ENCODE measurements around the gene PLAAT5. TPM values are rescaled to one million over a fixed set of nuclear protein-coding genes. Genes with fewer than 3 reads are reported as not detected.

Gene PLAAT5
- polyA plus RNA-seq (2011; rRNA removed): not detected in 2 replicates
- polyA minus RNA-seq (2011; rRNA and poly(A)+ RNA removed): not detected in 2 replicates

GRCh38 chr11:63490551-63491239, at the start of gene PLAAT5:
PLAAT5 (minus strand) TSS chr11:63491167; CDS start chr11:63491034, 133 bp downstream.
- ChIA-PET CTCF (interaction anchor here (2.4 to 6.5 kb wide), 2 partner anchors 11 to 17 kb away, joined by 8 to 32 read pairs; no protein-coding TSS in a partner anchor), POLR2A (no interaction called here)
- H3K4me3 ChIP-seq (ENCODE audit: low read depth, low read length): peak within 1 kb of the TSS; percentile 24
- H3K36me3 ChIP-seq (ENCODE audit: control insufficient read depth, insufficient read depth, low read length): no peaks in the 10 kb centered on the region
- peaks cover 21% of the 10 kb centered on the region for H3K27me3 ChIP-seq (ENCODE audit: control insufficient read depth, insufficient read depth, low read length)
- no peak for DNase-seq (ENCODE audit: low read depth)
- TF ChIP-seq, protein P1, sequence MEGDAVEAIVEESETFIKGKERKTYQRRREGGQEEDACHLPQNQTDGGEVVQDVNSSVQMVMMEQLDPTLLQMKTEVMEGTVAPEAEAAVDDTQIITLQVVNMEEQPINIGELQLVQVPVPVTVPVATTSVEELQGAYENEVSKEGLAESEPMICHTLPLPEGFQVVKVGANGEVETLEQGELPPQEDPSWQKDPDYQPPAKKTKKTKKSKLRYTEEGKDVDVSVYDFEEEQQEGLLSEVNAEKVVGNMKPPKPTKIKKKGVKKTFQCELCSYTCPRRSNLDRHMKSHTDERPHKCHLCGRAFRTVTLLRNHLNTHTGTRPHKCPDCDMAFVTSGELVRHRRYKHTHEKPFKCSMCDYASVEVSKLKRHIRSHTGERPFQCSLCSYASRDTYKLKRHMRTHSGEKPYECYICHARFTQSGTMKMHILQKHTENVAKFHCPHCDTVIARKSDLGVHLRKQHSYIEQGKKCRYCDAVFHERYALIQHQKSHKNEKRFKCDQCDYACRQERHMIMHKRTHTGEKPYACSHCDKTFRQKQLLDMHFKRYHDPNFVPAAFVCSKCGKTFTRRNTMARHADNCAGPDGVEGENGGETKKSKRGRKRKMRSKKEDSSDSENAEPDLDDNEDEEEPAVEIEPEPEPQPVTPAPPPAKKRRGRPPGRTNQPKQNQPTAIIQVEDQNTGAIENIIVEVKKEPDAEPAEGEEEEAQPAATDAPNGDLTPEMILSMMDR (IDR thresholded peaks at IDR 0.05; ENCODE audit: insufficient read depth, low read depth, low read length): no peak

GRCh38 chr11:63537293-63538101, 46.5 kb upstream of the PLAAT5 start:
- no peak for DNase-seq (ENCODE audit: low read depth)
- Histone ChIP-seq H3K27me3 (ENCODE audit: control insufficient read depth, insufficient read depth, low read length) (peaks cover 2% of the 10 kb centered on the region; the same call in 1 of the 2 replicates), H3K4me3 (ENCODE audit: low read depth, low read length) (peak overlapping the region; percentile 33), H3K36me3 (ENCODE audit: control insufficient read depth, insufficient read depth, low read length) (no peaks in the 10 kb centered on the region)
- TF ChIP-seq, protein P1 (IDR thresholded peaks at IDR 0.05; ENCODE audit: insufficient read depth, low read depth, low read length): no peak
- CTCF ChIA-PET: interaction anchor here (0.5 to 1.8 kb wide), 4 partner anchors 14 to 107 kb away, joined by 3 to 6 read pairs (median 4); partner anchors contain the start of gene PLAAT2
- POLR2A ChIA-PET: no interaction called here

- POLR2A ChIA-PET: no interaction called here
- DNase-seq (ENCODE audit: low read depth): no peak
- H3K36me3 ChIP-seq (ENCODE audit: control insufficient read depth, insufficient read depth, low read length): no peaks in the 10 kb centered on the region
- H3K4me3 ChIP-seq (ENCODE audit: low read depth, low read length): peak within 1 kb of the TSS; percentile 33
- TF ChIP-seq, protein P1 (IDR thresholded peaks at IDR 0.05; ENCODE audit: insufficient read depth, low read depth, low read length): peak; percentile 22
- CTCF ChIA-PET: interaction anchor here (0.5 to 1.8 kb wide), 3 partner anchors 14 to 79 kb away, joined by 3 to 6 read pairs (median 6); partner anchors contain the start of gene PLAAT2
- H3K27me3 ChIP-seq (ENCODE audit: control insufficient read depth, insufficient read depth, low read length): peaks cover 2% of the 10 kb centered on the region; the same call in 1 of the 2 replicates
These were observed 45.8 kb upstream of the PLAAT5 start, which contains the start of gene PLAAT4 for GRCh38 chr11:63536669-63537292. PLAAT4 (plus strand) TSS chr11:63536808; CDS start chr11:63536869, 61 bp downstream.

DNA sequence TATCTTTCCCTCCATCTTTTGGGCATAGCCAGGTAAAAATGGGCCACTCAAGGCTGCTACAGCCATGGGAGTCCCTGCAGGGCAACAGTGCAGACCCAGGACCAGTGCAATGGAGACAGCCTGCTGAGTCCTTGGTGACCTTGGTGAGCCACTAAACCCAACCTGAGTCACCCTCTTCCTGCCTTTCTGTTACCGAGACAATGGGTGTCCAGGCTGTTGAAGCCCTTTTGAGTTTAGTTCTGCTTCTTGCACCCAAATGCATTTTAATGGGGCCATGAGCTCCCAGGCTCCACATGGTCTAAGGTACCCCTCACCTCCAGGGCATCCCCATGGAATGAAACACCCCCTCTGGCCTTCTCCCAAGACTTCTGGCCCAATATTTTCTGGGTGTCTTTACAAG, 44.8 kb upstream of the PLAAT5 start:
- POLR2A ChIA-PET: no interaction called here
- Histone ChIP-seq H3K4me3 (ENCODE audit: low read depth, low read length) (no peak overlapping the region), H3K27me3 (ENCODE audit: control insufficient read depth, insufficient read depth, low read length) (peaks cover 1% of the 10 kb centered on the region; the same call in 1 of the 2 replicates), H3K36me3 (ENCODE audit: control insufficient read depth, insufficient read depth, low read length) (no peaks in the 10 kb centered on the region)
- TF ChIP-seq, protein P1 (IDR thresholded peaks at IDR 0.05; ENCODE audit: insufficient read depth, low read depth, low read length): no peak
- CTCF ChIA-PET: no interaction called here
- no peak for DNase-seq (ENCODE audit: low read depth)

Data from BJ (cell line).